PFSK-1 (cell line): ENCODE results near the gene MYO5B.

ENCODE experiments used
- FOXP2 ChIP-seq: optimal IDR thresholded peaks from 2 replicates; pipeline ENCODE3; 2011; ENCODE audit warnings: borderline replicate concordance, control low read depth, inconsistent platforms; ENCODE audit not compliant: insufficient read depth; ENCODE audit errors: extremely low read length, extremely low read depth
- POLR2AphosphoS5 ChIP-seq: IDR thresholded peaks from 2 replicates; pipeline ENCODE4 v1.6.1; 2012; ENCODE audit warnings: low read depth, mild to moderate bottlenecking, control low read depth, low read length, moderate library complexity
- SIN3A ChIP-seq: IDR thresholded peaks from 2 replicates; pipeline ENCODE4 v1.6.1; 2012; ENCODE audit warnings: mild to moderate bottlenecking, low read length, moderate library complexity, borderline replicate concordance; ENCODE audit not compliant: insufficient read depth
- TAF1 ChIP-seq: IDR thresholded peaks from 2 replicates; pipeline ENCODE4 v1.6.1; 2012; ENCODE audit warnings: low read length, control low read depth, borderline replicate concordance; ENCODE audit not compliant: insufficient read depth
- TF ChIP-seq, protein P1 (sequence below), 2 experiments: IDR thresholded peaks; 2 replicates each; pipeline versions ENCODE4 v1.6.1 to v1.8.0; 2011 to 2012; ENCODE audit warnings: low read depth in 2 of 2, low read length in 2 of 2, control low read depth in 1 of 2, inconsistent platforms in 1 of 2, mild to moderate bottlenecking in 1 of 2, moderate library complexity in 1 of 2; ENCODE audit not compliant: insufficient read depth in 1 of 2

MYO5B gene

DNA sequence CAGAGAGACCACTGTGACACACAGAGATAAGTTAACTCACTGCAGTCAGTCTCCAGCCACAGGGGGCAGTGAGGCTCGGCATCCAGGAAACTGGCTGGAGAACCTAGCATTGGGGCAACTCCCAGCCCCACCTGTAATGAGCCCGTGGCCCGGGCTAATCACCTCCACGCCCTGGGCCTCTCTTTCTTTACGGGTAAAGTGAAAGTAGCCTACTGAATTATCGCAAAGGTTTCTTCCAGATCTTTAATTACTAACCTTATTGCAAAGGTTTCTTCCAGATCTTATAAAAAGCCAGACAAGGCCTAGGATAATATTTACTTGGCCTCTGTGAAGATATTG, 336.0 kb downstream of the MYO5B start:
- TF ChIP-seq TAF1: no peak
- TF ChIP-seq, protein P1, sequence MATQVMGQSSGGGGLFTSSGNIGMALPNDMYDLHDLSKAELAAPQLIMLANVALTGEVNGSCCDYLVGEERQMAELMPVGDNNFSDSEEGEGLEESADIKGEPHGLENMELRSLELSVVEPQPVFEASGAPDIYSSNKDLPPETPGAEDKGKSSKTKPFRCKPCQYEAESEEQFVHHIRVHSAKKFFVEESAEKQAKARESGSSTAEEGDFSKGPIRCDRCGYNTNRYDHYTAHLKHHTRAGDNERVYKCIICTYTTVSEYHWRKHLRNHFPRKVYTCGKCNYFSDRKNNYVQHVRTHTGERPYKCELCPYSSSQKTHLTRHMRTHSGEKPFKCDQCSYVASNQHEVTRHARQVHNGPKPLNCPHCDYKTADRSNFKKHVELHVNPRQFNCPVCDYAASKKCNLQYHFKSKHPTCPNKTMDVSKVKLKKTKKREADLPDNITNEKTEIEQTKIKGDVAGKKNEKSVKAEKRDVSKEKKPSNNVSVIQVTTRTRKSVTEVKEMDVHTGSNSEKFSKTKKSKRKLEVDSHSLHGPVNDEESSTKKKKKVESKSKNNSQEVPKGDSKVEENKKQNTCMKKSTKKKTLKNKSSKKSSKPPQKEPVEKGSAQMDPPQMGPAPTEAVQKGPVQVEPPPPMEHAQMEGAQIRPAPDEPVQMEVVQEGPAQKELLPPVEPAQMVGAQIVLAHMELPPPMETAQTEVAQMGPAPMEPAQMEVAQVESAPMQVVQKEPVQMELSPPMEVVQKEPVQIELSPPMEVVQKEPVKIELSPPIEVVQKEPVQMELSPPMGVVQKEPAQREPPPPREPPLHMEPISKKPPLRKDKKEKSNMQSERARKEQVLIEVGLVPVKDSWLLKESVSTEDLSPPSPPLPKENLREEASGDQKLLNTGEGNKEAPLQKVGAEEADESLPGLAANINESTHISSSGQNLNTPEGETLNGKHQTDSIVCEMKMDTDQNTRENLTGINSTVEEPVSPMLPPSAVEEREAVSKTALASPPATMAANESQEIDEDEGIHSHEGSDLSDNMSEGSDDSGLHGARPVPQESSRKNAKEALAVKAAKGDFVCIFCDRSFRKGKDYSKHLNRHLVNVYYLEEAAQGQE (IDR thresholded peaks at IDR 0.05; ENCODE audit: insufficient read depth in 1 of 2, low read depth in 2 of 2, low read length in 2 of 2): no peak
- no peak for TF ChIP-seq POLR2AphosphoS5
- no peak for TF ChIP-seq SIN3A
- TF ChIP-seq FOXP2: no peak

GRCh38 chr18:49858309-49859020, 336.5 kb downstream of the MYO5B start:
- TF ChIP-seq SIN3A: no peak
- TF ChIP-seq, protein P1 (IDR thresholded peaks at IDR 0.05; ENCODE audit: insufficient read depth in 1 of 2, low read depth in 2 of 2, low read length in 2 of 2): no peak
- no peak for TF ChIP-seq TAF1
- no peak for TF ChIP-seq POLR2AphosphoS5

DNA sequence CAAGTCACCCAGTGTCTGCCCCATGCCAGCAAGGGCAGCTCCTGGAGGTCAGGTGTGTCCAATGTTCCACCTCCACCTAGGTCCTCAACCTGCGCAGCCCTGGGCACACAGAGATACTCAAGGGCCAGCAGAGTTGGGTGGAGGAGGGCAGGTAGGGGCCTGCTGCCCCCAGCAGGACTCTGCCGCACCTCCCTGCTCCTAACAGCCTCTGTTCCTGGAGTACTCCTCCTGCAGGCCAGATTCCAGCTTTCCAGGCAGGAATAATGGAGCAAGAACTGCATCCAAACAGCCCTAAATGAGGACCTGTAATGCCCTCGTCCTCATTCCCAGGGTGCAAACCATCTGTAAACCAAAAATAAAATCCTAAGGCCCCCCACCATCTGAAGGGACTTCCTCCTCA, 337.2 kb downstream of the MYO5B start:
- TF ChIP-seq FOXP2 (no peak), SIN3A (no peak), TAF1 (no peak), POLR2AphosphoS5 (no peak)
- TF ChIP-seq, protein P1 (IDR thresholded peaks at IDR 0.05; ENCODE audit: insufficient read depth in 1 of 2, low read depth in 2 of 2, low read length in 2 of 2): no peak

GRCh38 chr18:49856496-49856895, 338.5 kb downstream of the MYO5B start:
- no peak for TF ChIP-seq SIN3A

DNA sequence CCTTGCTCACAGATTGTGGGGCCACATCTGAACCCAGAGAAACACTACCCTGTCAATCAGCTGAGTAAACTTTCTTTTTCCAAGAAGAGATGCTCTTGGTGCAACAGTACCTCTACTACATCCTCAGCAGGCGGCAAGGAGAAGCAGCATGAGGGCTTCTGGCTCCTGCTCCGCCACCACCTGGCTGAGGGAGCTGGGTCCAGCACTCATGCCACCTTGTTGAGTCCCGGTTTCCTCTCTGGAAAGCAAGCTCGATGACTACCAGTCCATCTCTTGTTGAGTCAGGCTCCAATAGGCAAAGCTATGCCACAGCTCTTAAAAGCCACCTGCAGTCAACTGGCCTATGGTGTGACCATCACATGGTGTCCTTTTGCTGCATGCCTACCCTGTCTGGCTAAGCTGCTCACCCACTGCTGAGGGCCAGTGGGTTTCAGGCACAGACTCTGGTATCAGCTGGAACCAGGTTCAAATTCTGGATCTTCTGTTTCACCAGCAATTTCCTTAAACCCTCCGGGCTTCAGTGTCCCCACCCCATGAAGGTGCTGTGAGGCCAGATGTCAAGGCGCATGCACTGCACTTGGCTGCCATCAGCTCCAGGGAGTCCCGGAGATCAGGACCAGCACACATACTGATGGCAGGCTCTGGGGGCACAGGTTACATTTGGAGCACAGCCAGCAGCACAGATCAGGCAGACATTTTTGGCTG, 339.1 kb downstream of the MYO5B start:
- TF ChIP-seq, protein P1 (IDR thresholded peaks at IDR 0.05; ENCODE audit: insufficient read depth in 1 of 2, low read depth in 2 of 2, low read length in 2 of 2): no peak
- no peak for TF ChIP-seq TAF1
- TF ChIP-seq FOXP2: no peak
- no peak for TF ChIP-seq POLR2AphosphoS5
- TF ChIP-seq SIN3A: no peak
